B cell (primary cell): Measurements from ENCODE around the gene SMURF1. TPM values are rescaled to one million over a fixed set of nuclear protein-coding genes. Genes with fewer than 3 reads are reported as not detected.

Source experiments
- ATAC-seq: fragments of 200-7000 bp; cut with Tn5 transposase; one replicate; pipeline ENCODE4 v1.10.0; 2021; ENCODE audit warnings: low read depth, mild to moderate bottlenecking, moderate number of reproducible peaks, moderate library complexity
- CTCF ChIA-PET: fragments of 350-600 bp; sonication (Branson Sonifier 250); formaldehyde crosslinking; loops from one replicate; lab custom pipeline; 2021; ENCODE audit warnings: antibody characterized with exemption, inconsistent platforms; lab: Charles Lee
- POLR2A ChIA-PET: fragments of 350-600 bp; sonication (Branson Sonifier 250); formaldehyde crosslinking; loops from one replicate; lab custom pipeline; 2021; ENCODE audit warnings: antibody characterized with exemption; lab: Charles Lee
- DNase-seq: peaks from one replicate; pipeline ENCODE4 v3.0.0; 2013
- H2AFZ ChIP-seq: 2 replicates; pipeline ENCODE4 v1.6.1; 2012; ENCODE audit warnings: mild to moderate bottlenecking, low read depth, low read length; ENCODE audit not compliant: insufficient read depth, poor library complexity, severe bottlenecking
- H3K27ac ChIP-seq, 2 donors: 1 replicate in 1 of 2; 2 replicates in 1 of 2; pipeline ENCODE4 v1.5.1; 2012 to 2013; ENCODE audit warnings: low read length in 2 of 2, mild to moderate bottlenecking in 2 of 2, moderate library complexity in 1 of 2
- H3K27me3 ChIP-seq, 4 experiments: fragments of 200-600 bp in 1 of 4; sonication (generic) in 1 of 4; replicated peaks in 1 of 4; 1 replicate in 2 of 4; 2 replicates in 2 of 4; pipeline versions ENCODE4 v1.6.1 to v1.7.0; 2013 to 2016; ENCODE audit warnings: low read length in 3 of 4, mild to moderate bottlenecking in 2 of 4, mixed read lengths in 1 of 4, moderate library complexity in 1 of 4; ENCODE audit not compliant: insufficient read depth in 4 of 4, control insufficient read depth in 3 of 4; ENCODE audit errors: control extremely low read depth in 1 of 4
- H3K36me3 ChIP-seq, 2 experiments: replicated peaks in 1 of 2; 1 replicate in 1 of 2; 2 replicates in 1 of 2; pipeline versions ENCODE4 v1.6.1 to v1.7.1; 2013; ENCODE audit warnings: low read length in 1 of 2; ENCODE audit not compliant: insufficient read depth in 2 of 2, control insufficient read depth in 1 of 2; ENCODE audit errors: control extremely low read depth in 1 of 2, extremely low read depth in 1 of 2
- H3K4me1 ChIP-seq, 2 donors: fragments of 200-600 bp in 1 of 2; sonication (generic) in 1 of 2; 1 replicate in 1 of 2; 2 replicates in 1 of 2; pipeline versions ENCODE4 v1.5.1 to v1.6.1; 2013 to 2017; ENCODE audit warnings: low read length in 2 of 2; ENCODE audit not compliant: control insufficient read depth in 2 of 2, insufficient read depth in 2 of 2
- H3K4me2 ChIP-seq: replicated peaks from 2 replicates; pipeline ENCODE3; 2012; ENCODE audit warnings: mild to moderate bottlenecking, low read depth, low read length; ENCODE audit not compliant: poor library complexity, severe bottlenecking
- H3K4me3 ChIP-seq, 5 experiments: fragments of 200-600 bp in 1 of 5; sonication (generic) in 1 of 5; 1 replicate in 3 of 5; 2 replicates in 2 of 5; pipeline versions ENCODE4 v1.5.1 to v1.7.0; 2011 to 2016; ENCODE audit warnings: low read length in 4 of 5, mild to moderate bottlenecking in 4 of 5, low read depth in 2 of 5, control low read depth in 1 of 5, moderate library complexity in 1 of 5; ENCODE audit not compliant: insufficient read depth in 1 of 5; ENCODE audit errors: control extremely low read depth in 1 of 5, extremely low read depth in 1 of 5
- H3K79me2 ChIP-seq: fragments of 200-600 bp; sonication (generic); one replicate; pipeline ENCODE4 v1.6.0; 2016; ENCODE audit warnings: low read length; ENCODE audit not compliant: control insufficient read depth, insufficient read depth
- H3K9ac ChIP-seq: fragments of 200-600 bp; sonication (generic); 2 replicates; pipeline ENCODE4 v1.6.1; 2017; ENCODE audit warnings: mild to moderate bottlenecking, low read length, moderate library complexity
- H3K9me3 ChIP-seq, 3 donors: one replicate each; pipeline versions ENCODE4 v1.6.1 to v1.7.1; 2013; ENCODE audit warnings: low read length in 2 of 3; ENCODE audit not compliant: control insufficient read depth in 2 of 3, insufficient read depth in 1 of 3; ENCODE audit errors: control extremely low read depth in 1 of 3
- H4K20me1 ChIP-seq: 2 replicates; pipeline ENCODE4 v1.6.0; 2012; ENCODE audit warnings: mild to moderate bottlenecking, low read length; ENCODE audit not compliant: insufficient read depth, control insufficient read depth, poor library complexity, severe bottlenecking
- H3K27ac Mint-ChIP-seq: one replicate; pipeline ENCODE4 v1.8.0; 2021; ENCODE audit warnings: mixed read lengths
- H3K27me3 Mint-ChIP-seq: one replicate; pipeline ENCODE4 v1.8.0; 2021; ENCODE audit warnings: mixed read lengths
- H3K4me1 Mint-ChIP-seq: one replicate; pipeline ENCODE4 v1.8.0; 2021; ENCODE audit warnings: mixed read lengths
- H3K4me3 Mint-ChIP-seq: one replicate; pipeline ENCODE4 v1.8.0; 2021; ENCODE audit warnings: mixed read lengths
- H3K9me3 Mint-ChIP-seq: one replicate; pipeline ENCODE4 v1.8.0; 2022; ENCODE audit warnings: mixed read lengths; ENCODE audit not compliant: insufficient read depth
- EZH2 ChIP-seq: IDR thresholded peaks from 2 replicates; pipeline ENCODE4 v1.6.1; 2012; ENCODE audit warnings: borderline replicate concordance, low read depth, mild to moderate bottlenecking, moderate library complexity, low read length; ENCODE audit not compliant: insufficient read depth, poor library complexity, severe bottlenecking
- WGBS: methylation state at CpG from one replicate; pipeline ENCODE4 v1.1.5; 2013; ENCODE audit warnings: missing lambda C conversion rate; ENCODE audit not compliant: insufficient coverage; 5-methylcytosine and 5-hydroxymethylcytosine counted together
- intact Hi-C: fragments of 100-400 bp; cut with micrococcal nuclease; formaldehyde crosslinking; loops from one replicate; pipeline ENCODE4 v1.10.0; 2022
- polyA plus RNA-seq: library from polyadenylated mRNA; depleted of rRNA; stranded (reverse); fragments of >200 nt; gene quantifications from 2 replicates; pipeline ENCODE4 v1.2.3, GENCODE V29; 2012
- total RNA-seq, 2 donors: library from RNA; stranded (reverse); fragments of 120-200 nt in 1 of 2; gene quantifications; 1 replicate in 1 of 2; 2 replicates in 1 of 2; pipeline versions ENCODE4 v1.2.3 to v1.2.4, GENCODE V29; 2013 to 2022
- TF ChIP-seq, protein P1 (sequence below): fragments of 200-600 bp; IDR thresholded peaks from one replicate; pipeline ENCODE4 v1.8.0; 2022; ENCODE audit warnings: antibody characterized with exemption, mild to moderate bottlenecking

Gene SMURF1
- total and polyA plus RNA-seq, 2 donors (not counting 1 experiment from before 2014, with no cell fraction given), result 7.5 to 28.6 TPM

DNA sequence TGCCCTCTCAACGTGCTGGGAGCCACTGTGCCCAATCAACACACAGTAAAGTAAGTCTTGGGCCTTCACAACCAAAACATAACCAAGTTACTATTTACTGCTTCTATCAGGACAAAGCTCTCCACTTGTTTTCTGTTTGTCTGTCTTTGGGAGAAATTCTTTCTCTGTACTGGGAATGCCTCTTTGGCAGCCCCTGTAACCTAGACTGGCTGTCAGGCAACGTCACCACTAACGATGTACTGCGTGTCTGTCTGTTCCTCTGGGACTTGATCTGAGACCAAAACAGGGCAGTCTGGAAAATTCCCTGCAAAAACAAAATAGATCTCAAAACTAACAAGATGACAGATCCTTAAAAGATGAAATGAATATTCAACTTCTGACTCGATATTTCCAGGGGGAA is 113.0 kb downstream of the SMURF1 start:
- CTCF ChIA-PET, result no interaction called here
- H3K9me3 ChIP-seq, result no peaks in the 10 kb centered on the region
- no peaks in the 10 kb centered on the region for H3K79me2 ChIP-seq
- H3K4me2 ChIP-seq, result no peak overlapping the region
- H2AFZ ChIP-seq, result no peak overlapping the region
- no peak overlapping the region for H3K9ac ChIP-seq
- no peak overlapping the region for H3K27ac ChIP-seq
- TF ChIP-seq EZH2, result no peak
- TF ChIP-seq, protein P1, sequence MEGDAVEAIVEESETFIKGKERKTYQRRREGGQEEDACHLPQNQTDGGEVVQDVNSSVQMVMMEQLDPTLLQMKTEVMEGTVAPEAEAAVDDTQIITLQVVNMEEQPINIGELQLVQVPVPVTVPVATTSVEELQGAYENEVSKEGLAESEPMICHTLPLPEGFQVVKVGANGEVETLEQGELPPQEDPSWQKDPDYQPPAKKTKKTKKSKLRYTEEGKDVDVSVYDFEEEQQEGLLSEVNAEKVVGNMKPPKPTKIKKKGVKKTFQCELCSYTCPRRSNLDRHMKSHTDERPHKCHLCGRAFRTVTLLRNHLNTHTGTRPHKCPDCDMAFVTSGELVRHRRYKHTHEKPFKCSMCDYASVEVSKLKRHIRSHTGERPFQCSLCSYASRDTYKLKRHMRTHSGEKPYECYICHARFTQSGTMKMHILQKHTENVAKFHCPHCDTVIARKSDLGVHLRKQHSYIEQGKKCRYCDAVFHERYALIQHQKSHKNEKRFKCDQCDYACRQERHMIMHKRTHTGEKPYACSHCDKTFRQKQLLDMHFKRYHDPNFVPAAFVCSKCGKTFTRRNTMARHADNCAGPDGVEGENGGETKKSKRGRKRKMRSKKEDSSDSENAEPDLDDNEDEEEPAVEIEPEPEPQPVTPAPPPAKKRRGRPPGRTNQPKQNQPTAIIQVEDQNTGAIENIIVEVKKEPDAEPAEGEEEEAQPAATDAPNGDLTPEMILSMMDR, result no peak
- no peak for ATAC-seq
- H3K4me3 Mint-ChIP-seq, result no peak overlapping the region
- 100% methylated on average over 3 of the region's 5 CpGs for WGBS
- H3K27me3 ChIP-seq, result no peaks in the 10 kb centered on the region
- no peaks in the 10 kb centered on the region for H3K4me1 ChIP-seq
- DNase-seq, result no peak
- intact Hi-C loops, result no loop called here
- H3K4me1 Mint-ChIP-seq, result no peaks in the 10 kb centered on the region
- no peak overlapping the region for H3K4me3 ChIP-seq
- no peaks in the 10 kb centered on the region for H3K27me3 Mint-ChIP-seq
- no peaks in the 10 kb centered on the region for H3K9me3 Mint-ChIP-seq
- H3K36me3 ChIP-seq, result peaks cover 0 to 72% of the 10 kb centered on the region in 2 experiments
- H4K20me1 ChIP-seq, result no peaks in the 10 kb centered on the region
- POLR2A ChIA-PET, result no interaction called here
- H3K27ac Mint-ChIP-seq, result no peak overlapping the region

DNA sequence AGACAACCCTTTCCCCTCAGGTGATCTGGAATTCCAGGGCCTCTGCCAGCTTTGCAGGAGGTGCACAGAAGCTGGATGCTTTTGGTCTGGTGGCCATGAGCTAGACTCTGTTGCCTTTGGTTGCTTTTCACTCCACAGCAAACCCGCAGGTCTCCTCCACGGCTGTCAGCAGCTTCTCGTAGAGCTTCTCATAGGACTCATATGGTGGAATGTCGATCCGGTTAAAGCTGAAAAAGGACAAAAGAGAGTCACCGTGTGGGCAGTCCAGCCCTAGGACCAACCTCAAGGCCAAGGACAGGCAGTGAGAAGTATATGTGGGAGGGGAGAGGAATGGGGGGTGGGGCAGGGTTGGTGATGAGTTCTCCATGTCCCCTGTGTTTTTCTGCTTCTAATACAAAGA is 113.5 kb downstream of the SMURF1 start:
- H3K4me2 ChIP-seq, result no peak overlapping the region
- no peak overlapping the region for H3K27ac ChIP-seq
- peaks cover 0 to 67% of the 10 kb centered on the region in 2 experiments for H3K36me3 ChIP-seq
- CTCF ChIA-PET, result no interaction called here
- no peaks in the 10 kb centered on the region for H3K4me1 Mint-ChIP-seq
- no peak for TF ChIP-seq EZH2
- TF ChIP-seq, protein P1, result no peak
- 91% methylated on average over 4 of the region's 6 CpGs for WGBS
- H3K9me3 Mint-ChIP-seq, result no peaks in the 10 kb centered on the region
- H3K27ac Mint-ChIP-seq, result no peak overlapping the region
- no peak overlapping the region for H2AFZ ChIP-seq
- no peaks in the 10 kb centered on the region for H3K9me3 ChIP-seq
- intact Hi-C loops, result no loop called here
- H3K4me3 Mint-ChIP-seq, result no peak overlapping the region
- no peaks in the 10 kb centered on the region for H3K79me2 ChIP-seq
- H3K9ac ChIP-seq, result no peak overlapping the region
- no peak overlapping the region for H3K4me3 ChIP-seq
- H3K27me3 ChIP-seq, result no peaks in the 10 kb centered on the region
- no peaks in the 10 kb centered on the region for H3K4me1 ChIP-seq
- DNase-seq (no peak), ATAC-seq (no peak)
- no peaks in the 10 kb centered on the region for H4K20me1 ChIP-seq
- no peaks in the 10 kb centered on the region for H3K27me3 Mint-ChIP-seq
- POLR2A ChIA-PET, result no interaction called here
